Adrenal gland (tissue), 5 donors: ENCODE results near the gene DNAJB5.

Experiments used
- POLR2A ChIP-seq, 2 donors: fragments of 450-650 bp; IDR thresholded peaks; one replicate each; pipeline ENCODE4 v1.6.1; 2017; ENCODE audit warnings: antibody characterized with exemption in 2 of 2, mild to moderate bottlenecking in 2 of 2, moderate library complexity in 1 of 2
- TF ChIP-seq, protein P1 (sequence below), 6 experiments: fragments of 450-650 bp in 4 of 6; fragments of 200-600 bp in 2 of 6; sonication (generic) in 1 of 6; IDR thresholded peaks; 1 replicate in 5 of 6; 2 replicates in 1 of 6; pipeline versions ENCODE4 v1.5.1 to v1.8.0; 2016 to 2021; ENCODE audit warnings: antibody characterized with exemption in 6 of 6, mild to moderate bottlenecking in 2 of 6, moderate library complexity in 1 of 6
- donor health status: DM: no; HTN: no; CAD: no.

DNA sequence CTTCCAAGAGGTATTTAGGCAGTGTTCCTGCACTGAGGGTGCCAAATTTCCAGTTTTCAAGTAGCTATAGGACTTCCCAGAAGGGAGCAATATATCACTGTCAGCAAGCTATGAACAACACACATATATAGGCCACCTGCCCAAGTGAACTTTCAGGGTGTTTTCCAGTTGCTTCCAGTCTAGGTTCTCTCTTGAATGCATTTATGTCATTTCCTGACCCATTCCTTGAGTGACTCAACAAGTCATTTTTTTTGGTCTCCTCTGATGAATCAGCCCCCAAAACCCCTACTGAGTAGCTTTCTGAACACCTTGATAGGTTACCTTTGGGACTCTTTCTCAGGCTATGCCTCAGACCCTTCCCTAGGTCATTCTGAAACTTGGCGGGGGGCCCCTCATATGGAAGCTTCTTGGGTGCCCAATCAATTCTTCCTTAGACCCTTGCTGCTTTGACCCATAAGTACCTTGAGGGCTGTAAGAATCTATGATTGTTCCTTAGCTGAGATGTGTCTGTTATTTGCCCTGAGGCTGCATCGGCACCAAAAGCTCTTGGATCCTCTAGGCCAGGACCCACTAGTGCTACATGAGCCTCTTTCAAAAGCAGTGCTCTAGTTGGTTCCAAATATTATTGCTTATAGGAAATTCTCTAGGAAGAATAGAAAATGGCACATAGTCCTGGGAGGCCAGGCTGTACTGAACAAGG, 12.4 kb downstream of the DNAJB5 start:
- TF ChIP-seq, protein P1, sequence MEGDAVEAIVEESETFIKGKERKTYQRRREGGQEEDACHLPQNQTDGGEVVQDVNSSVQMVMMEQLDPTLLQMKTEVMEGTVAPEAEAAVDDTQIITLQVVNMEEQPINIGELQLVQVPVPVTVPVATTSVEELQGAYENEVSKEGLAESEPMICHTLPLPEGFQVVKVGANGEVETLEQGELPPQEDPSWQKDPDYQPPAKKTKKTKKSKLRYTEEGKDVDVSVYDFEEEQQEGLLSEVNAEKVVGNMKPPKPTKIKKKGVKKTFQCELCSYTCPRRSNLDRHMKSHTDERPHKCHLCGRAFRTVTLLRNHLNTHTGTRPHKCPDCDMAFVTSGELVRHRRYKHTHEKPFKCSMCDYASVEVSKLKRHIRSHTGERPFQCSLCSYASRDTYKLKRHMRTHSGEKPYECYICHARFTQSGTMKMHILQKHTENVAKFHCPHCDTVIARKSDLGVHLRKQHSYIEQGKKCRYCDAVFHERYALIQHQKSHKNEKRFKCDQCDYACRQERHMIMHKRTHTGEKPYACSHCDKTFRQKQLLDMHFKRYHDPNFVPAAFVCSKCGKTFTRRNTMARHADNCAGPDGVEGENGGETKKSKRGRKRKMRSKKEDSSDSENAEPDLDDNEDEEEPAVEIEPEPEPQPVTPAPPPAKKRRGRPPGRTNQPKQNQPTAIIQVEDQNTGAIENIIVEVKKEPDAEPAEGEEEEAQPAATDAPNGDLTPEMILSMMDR (IDR thresholded peaks at IDR 0.05), result no peak
- TF ChIP-seq POLR2A (IDR thresholded peaks at IDR 0.05), result no peak
